Chondrocyte (in vitro differentiated cells): ENCODE data around the gene SERPINA1. TPM values are rescaled to one million over a fixed set of nuclear protein-coding genes. Genes with fewer than 3 reads are reported as not detected.

ENCODE experiments used
- DNase-seq: peaks from one replicate; pipeline ENCODE4 v3.0.0; 2021; ENCODE audit warnings: mixed read lengths, low spot score
- H3K27ac Mint-ChIP-seq: one replicate; pipeline ENCODE4 v1.8.0; 2021; ENCODE audit warnings: mild to moderate bottlenecking, moderate library complexity, mixed read lengths; ENCODE audit not compliant: unreplicated experiment
- H3K27me3 Mint-ChIP-seq: 2 replicates; pipeline ENCODE4 v1.8.0; 2021; ENCODE audit warnings: low read depth, mixed read lengths
- H3K36me3 Mint-ChIP-seq: 2 replicates; pipeline ENCODE4 v1.8.0; 2021; ENCODE audit warnings: low read depth, mixed read lengths
- H3K4me1 Mint-ChIP-seq: 2 replicates; pipeline ENCODE4 v1.8.0; 2021; ENCODE audit warnings: low read depth, mild to moderate bottlenecking, mixed read lengths
- H3K4me3 Mint-ChIP-seq: one replicate; pipeline ENCODE4 v1.8.0; 2021; ENCODE audit warnings: mild to moderate bottlenecking, moderate library complexity, mixed read lengths; ENCODE audit not compliant: unreplicated experiment
- H3K9me3 Mint-ChIP-seq: 2 replicates; pipeline ENCODE4 v1.8.0; 2021; ENCODE audit warnings: low read depth, mixed read lengths
- total RNA-seq: library from RNA; stranded (reverse); gene quantifications from 3 replicates; pipeline ENCODE4 v1.2.1, GENCODE V29; 2021
- TF ChIP-seq, protein P1 (sequence below): fragments of 200-600 bp; sonication (generic); IDR thresholded peaks from 2 replicates; pipeline ENCODE4 v1.5.0; 2021; ENCODE audit warnings: antibody characterized with exemption, mild to moderate bottlenecking, moderate library complexity

The SERPINA1 gene
- total RNA-seq, 1 donor from 2014 or later, result 0.20 TPM

GRCh38 chr14:94403312-94403932, 15.0 kb upstream of the SERPINA1 start:
- TF ChIP-seq, protein P1, sequence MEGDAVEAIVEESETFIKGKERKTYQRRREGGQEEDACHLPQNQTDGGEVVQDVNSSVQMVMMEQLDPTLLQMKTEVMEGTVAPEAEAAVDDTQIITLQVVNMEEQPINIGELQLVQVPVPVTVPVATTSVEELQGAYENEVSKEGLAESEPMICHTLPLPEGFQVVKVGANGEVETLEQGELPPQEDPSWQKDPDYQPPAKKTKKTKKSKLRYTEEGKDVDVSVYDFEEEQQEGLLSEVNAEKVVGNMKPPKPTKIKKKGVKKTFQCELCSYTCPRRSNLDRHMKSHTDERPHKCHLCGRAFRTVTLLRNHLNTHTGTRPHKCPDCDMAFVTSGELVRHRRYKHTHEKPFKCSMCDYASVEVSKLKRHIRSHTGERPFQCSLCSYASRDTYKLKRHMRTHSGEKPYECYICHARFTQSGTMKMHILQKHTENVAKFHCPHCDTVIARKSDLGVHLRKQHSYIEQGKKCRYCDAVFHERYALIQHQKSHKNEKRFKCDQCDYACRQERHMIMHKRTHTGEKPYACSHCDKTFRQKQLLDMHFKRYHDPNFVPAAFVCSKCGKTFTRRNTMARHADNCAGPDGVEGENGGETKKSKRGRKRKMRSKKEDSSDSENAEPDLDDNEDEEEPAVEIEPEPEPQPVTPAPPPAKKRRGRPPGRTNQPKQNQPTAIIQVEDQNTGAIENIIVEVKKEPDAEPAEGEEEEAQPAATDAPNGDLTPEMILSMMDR, result no peak
- no peak for DNase-seq
- Mint-ChIP-seq H3K9me3 (peaks cover 3% of the 10 kb centered on the region), H3K27me3 (peaks cover 8% of the 10 kb centered on the region), H3K4me3 (no peak overlapping the region), H3K36me3 (no peaks in the 10 kb centered on the region), H3K27ac (no peak overlapping the region), H3K4me1 (peaks cover 9% of the 10 kb centered on the region)

DNA sequence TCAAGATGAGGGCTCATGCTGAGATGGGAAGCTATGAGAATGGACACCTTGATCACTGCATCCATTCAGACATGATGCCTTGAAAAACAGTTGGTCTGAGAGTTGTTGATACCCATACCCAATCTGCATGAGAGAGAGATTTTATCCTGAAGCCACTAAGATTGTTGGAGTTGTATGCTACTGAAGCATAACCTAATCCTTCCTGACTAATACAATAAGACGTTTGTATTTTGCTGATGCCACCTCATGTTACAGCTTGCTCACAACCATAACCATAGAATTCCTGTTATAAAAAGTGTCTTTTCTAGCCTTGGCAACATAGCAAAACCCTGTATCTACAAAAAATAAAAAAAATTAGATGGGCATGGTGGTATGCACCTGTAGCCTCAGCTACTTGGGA, 12.7 kb upstream of the SERPINA1 start:
- Mint-ChIP-seq H3K36me3 (no peaks in the 10 kb centered on the region), H3K27me3 (peaks cover 20% of the 10 kb centered on the region), H3K4me3 (no peak overlapping the region), H3K9me3 (no peaks in the 10 kb centered on the region), H3K4me1 (peaks cover 20% of the 10 kb centered on the region), H3K27ac (no peak overlapping the region)
- TF ChIP-seq, protein P1, result no peak
- no peak for DNase-seq

DNA sequence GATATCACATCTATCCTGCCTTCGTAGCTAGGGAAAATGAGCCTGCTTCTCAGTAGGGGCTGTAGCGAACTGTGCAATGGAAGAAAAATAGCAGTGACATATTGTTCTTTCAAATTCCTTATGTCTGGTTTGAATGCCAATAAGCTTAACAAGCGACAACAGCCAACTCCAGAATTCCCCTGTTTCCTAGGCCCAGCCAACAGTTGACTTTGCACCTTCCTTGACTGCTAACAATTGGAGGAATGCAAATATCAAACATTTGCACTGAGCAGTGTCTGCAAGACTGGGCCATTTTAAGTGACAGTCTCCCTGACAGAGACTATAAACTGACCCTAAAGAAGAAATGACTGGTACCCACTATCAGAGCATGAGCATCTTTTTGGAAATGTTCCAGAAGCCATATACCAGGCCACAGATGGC, 12.0 kb upstream of the SERPINA1 start:
- H3K4me3 Mint-ChIP-seq, result no peak overlapping the region
- peaks cover 20% of the 10 kb centered on the region for H3K4me1 Mint-ChIP-seq
- peaks cover 20% of the 10 kb centered on the region for H3K27me3 Mint-ChIP-seq
- DNase-seq, result no peak
- TF ChIP-seq, protein P1, result no peak
- H3K9me3 Mint-ChIP-seq, result no peaks in the 10 kb centered on the region
- no peak overlapping the region for H3K27ac Mint-ChIP-seq
- H3K36me3 Mint-ChIP-seq, result no peaks in the 10 kb centered on the region

DNA sequence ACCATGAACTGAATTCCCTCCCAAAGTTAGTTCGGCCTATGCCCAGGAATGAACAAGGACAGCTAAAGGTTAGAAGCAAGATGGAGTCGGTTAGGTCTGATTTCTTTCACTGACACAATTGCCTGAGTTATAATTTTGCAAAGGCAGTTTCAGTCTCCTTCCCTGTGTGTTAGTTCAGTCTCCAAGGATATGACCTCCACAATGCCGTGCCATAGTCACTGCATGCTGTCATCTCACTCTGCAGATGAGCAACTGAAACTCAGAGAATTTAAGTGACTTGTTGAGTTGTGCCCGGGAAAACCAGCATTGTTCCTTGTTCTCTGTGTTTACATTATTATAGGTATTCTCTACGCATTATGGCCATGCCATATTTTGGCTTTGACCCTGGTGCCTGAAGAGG, 10.1 kb upstream of the SERPINA1 start:
- TF ChIP-seq, protein P1, result no peak
- H3K27ac Mint-ChIP-seq, result no peak overlapping the region
- no peak overlapping the region for H3K4me3 Mint-ChIP-seq
- H3K9me3 Mint-ChIP-seq, result no peaks in the 10 kb centered on the region
- DNase-seq, result no peak
- H3K36me3 Mint-ChIP-seq, result no peaks in the 10 kb centered on the region
- H3K27me3 Mint-ChIP-seq, result peaks cover 18% of the 10 kb centered on the region
- peaks cover 25% of the 10 kb centered on the region for H3K4me1 Mint-ChIP-seq

GRCh38 chr14:94398182-94398479, 9.7 kb upstream of the SERPINA1 start:
- H3K9me3 Mint-ChIP-seq, result no peaks in the 10 kb centered on the region
- no peak overlapping the region for H3K4me3 Mint-ChIP-seq
- no peak for DNase-seq
- no peak overlapping the region for H3K27ac Mint-ChIP-seq
- H3K4me1 Mint-ChIP-seq, result peaks cover 25% of the 10 kb centered on the region
- TF ChIP-seq, protein P1, result no peak
- H3K27me3 Mint-ChIP-seq, result peaks cover 18% of the 10 kb centered on the region
- no peaks in the 10 kb centered on the region for H3K36me3 Mint-ChIP-seq
